Skeletal muscle satellite cell (primary cell): ENCODE results near the gene SPTBN2. TPM values are rescaled to one million over a fixed set of nuclear protein-coding genes. Genes with fewer than 3 reads are reported as not detected.

Experiments
- H3K27me3 ChIP-seq: 2 replicates; pipeline ENCODE4 v1.7.0; 2013; ENCODE audit warnings: low read length; ENCODE audit not compliant: control insufficient read depth, insufficient read depth
- H3K36me3 ChIP-seq: 2 replicates; pipeline ENCODE4 v1.7.0; 2013; ENCODE audit warnings: mild to moderate bottlenecking, control low read depth, low read length; ENCODE audit not compliant: insufficient read depth
- H3K4me1 ChIP-seq: 2 replicates; pipeline ENCODE4 v1.7.0; 2013; ENCODE audit warnings: low read length; ENCODE audit not compliant: control insufficient read depth, insufficient read depth
- H3K4me2 ChIP-seq: 2 replicates; pipeline ENCODE4 v1.7.0; 2013; ENCODE audit warnings: mild to moderate bottlenecking, low read length
- H3K4me3 ChIP-seq: 2 replicates; pipeline ENCODE4 v1.7.0; 2013; ENCODE audit warnings: low read length
- H3K9ac ChIP-seq: 2 replicates; pipeline ENCODE4 v1.7.0; 2013; ENCODE audit warnings: mild to moderate bottlenecking, low read depth, low read length, moderate library complexity
- H3K9me3 ChIP-seq: replicated peaks from 2 replicates; pipeline ENCODE4 v1.7.0; 2013; ENCODE audit warnings: mild to moderate bottlenecking, control low read depth, low read length
- total RNA-seq: library from RNA; depleted of rRNA; stranded (reverse); fragments of >200 nt; gene quantifications from 2 replicates; pipeline ENCODE4 v1.2.3, GENCODE V29; 2012; rRNA removed

The SPTBN2 gene
- total RNA-seq = 0.25 and 1.5 TPM in 2 replicates

DNA sequence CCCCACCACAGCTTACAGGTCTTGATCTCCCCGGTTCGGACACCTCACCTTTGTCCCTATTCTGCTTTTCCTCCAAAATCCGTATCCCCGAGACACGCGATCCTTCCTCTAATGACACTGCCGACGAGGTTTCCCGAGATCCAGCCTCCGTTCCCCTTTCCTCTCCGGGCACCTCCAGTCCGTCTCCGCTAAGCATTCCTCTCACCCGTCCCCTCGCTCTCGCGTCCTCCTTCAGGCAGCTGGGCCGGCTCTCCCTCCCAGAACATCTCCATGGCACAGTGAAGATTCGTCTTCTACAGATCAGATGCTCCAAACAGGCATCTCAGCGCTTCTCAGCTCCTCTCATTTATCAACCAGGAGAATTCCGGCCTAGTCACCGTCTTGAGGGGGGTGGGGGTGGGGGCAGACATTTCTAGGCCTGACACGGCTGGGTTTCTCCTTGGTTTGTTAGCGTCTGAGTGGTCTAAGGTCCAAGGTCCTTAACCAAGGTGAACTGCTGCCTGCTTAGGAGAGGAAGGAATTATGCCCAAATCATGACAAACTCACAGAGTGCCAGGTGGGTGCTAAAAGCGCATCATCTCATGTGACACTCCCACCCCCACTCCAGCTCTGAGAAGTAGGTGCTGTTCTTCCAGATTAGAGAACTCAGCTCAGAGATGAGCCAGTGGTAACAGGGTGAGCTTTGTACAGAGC, at the start of gene SPTBN2:
Gene SPTBN2 (minus strand): TSS at position 524 of the 693 bp plus-strand sequence. CDS start 7,976 bp downstream, outside the sequence.
- Histone ChIP-seq H3K9ac (no peak within 1 kb of the TSS), H3K36me3 (no peaks in the 10 kb centered on the region), H3K9me3 (no peaks in the 10 kb centered on the region), H3K27me3 (peaks cover 72% of the 10 kb centered on the region), H3K4me3 (peak within 1 kb of the TSS; percentile 60), H3K4me2 (peak within 1 kb of the TSS; percentile 75), H3K4me1 (peaks cover 10% of the 10 kb centered on the region)

DNA sequence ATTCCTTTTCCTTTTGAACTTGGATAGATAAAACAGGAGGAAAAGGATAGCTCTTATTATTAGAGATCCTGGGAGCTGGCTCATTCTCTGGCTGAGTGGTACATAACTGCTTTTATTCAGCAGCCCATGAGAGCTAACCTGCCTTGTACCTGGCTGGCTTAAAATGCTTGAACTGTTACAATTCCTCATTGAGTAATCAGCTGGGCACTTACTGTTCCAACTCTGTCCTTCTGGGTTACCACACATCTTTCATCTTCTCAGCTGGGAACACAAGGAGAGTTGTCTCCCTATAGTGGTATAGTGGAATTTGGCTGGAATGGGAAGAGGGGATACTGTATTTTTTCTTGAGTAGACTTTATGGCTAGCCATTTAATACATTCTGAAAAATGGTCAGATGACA, 39.8 kb upstream of the SPTBN2 start:
- no peaks in the 10 kb centered on the region for H3K27me3 ChIP-seq
- H3K4me3 ChIP-seq = no peak overlapping the region
- no peak overlapping the region for H3K4me2 ChIP-seq
- H3K9me3 ChIP-seq = no peaks in the 10 kb centered on the region
- no peaks in the 10 kb centered on the region for H3K36me3 ChIP-seq
- H3K9ac ChIP-seq = no peak overlapping the region
- no peaks in the 10 kb centered on the region for H3K4me1 ChIP-seq

DNA sequence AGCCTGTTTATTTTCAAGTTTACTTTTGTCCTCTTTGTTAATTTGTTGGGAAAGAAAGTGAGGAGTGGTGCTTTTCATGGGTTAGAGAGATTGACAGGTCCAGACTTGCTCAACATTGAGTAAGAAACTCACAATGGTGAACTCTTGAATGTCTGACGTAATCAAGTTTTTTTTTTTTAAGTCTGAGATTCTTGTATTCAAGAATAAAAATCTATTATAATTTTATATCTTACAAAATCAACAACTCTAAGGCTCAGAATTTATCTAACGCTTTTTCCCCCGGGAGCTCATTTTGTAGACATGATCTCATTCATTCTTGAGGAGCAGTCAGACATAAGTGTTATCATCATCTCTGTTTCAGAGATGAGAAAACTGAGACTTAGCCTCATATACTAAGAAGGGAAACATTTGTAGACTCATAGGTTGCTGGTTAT, 39.1 kb upstream of the SPTBN2 start:
- Histone ChIP-seq H3K4me2 (no peak overlapping the region), H3K4me1 (no peaks in the 10 kb centered on the region), H3K9me3 (no peaks in the 10 kb centered on the region), H3K9ac (no peak overlapping the region), H3K36me3 (no peaks in the 10 kb centered on the region), H3K27me3 (no peaks in the 10 kb centered on the region), H3K4me3 (no peak overlapping the region)

DNA sequence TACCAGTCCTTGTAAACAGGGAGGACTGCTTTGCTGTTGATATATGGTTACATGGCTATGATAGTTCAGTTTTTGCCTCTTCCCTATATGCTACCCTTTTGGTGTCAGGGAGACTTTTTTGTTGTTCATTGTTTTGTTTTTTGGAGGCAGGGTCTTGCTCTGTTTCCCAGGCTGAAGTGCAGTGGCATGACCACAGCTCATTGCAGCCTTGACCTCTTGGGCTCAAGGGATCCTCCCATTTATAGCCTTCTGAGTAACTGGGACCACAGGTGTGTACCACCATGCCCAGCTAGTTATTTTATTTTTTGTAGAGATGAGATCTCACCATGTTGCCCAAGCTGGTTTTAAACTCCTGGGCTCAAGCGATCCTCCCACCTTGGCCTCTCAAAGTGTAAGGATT, 38.6 kb upstream of the SPTBN2 start:
- Histone ChIP-seq H3K9me3 (no peaks in the 10 kb centered on the region), H3K4me2 (no peak overlapping the region), H3K4me1 (no peaks in the 10 kb centered on the region), H3K27me3 (no peaks in the 10 kb centered on the region), H3K9ac (no peak overlapping the region), H3K36me3 (no peaks in the 10 kb centered on the region), H3K4me3 (no peak overlapping the region)

DNA sequence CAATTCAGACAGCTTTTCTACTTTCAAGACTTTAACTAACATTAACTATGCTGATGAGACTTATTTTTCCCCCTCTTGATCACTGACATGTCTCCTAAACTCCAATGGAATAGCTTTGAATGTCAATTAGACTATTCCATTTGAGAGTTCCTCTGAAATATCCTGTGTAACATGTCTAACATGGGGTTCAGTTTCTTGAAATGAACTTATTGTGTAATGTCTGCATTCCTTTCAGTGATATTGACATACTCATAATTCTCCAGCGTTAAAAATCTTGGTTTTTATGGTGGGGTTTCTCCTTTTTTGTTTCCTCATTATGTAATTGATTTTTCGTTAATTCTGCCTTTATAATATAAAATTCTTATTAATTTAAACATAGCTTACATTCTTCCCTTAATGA, 37.7 kb upstream of the SPTBN2 start:
- Histone ChIP-seq H3K9ac (no peak overlapping the region), H3K4me1 (no peaks in the 10 kb centered on the region), H3K27me3 (no peaks in the 10 kb centered on the region), H3K4me2 (no peak overlapping the region), H3K36me3 (peaks cover 2% of the 10 kb centered on the region), H3K9me3 (no peaks in the 10 kb centered on the region), H3K4me3 (no peak overlapping the region)

DNA sequence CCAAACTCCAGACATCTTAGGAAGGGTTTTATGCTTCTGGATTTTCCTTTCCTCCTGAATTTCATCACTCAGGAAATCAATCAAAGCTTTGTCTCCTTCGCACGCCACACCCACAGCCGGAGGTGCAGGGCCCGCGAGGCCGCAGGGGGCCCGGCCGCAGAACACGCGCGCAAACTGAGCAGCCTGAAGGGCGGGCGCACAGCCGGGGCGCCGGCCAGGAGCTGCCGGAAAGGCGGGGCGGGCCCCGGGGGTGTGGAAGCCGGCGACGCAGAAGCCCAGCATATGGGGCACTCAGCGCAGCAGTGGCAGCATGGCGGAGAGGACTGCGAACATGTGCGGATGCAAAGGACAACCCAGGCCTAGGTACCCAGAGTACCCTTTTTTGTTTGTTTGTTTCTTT, 33.1 kb upstream of the SPTBN2 start:
- Histone ChIP-seq H3K4me1 (no peaks in the 10 kb centered on the region), H3K36me3 (peaks cover 5% of the 10 kb centered on the region), H3K4me2 (no peak overlapping the region), H3K4me3 (no peak overlapping the region), H3K27me3 (no peaks in the 10 kb centered on the region), H3K9ac (no peak overlapping the region), H3K9me3 (no peaks in the 10 kb centered on the region)

DNA sequence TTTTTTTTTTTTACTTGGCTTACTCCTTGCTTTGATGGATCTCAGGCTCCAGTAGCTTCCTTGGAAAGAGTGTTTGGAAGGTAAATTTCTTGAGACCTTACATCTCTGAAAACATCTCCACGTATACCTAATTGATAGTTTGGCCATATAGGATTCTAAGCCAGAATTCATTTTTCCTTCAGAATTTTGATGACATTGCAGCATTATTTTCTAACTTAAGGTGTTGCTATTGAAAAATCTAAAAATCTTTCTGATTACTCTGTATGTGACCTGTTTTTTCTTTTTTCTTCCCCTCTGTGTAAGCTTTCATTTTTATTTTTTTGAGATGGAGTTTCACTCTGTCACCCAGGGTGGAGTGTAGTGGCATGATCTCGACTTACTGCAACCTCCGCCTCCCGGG, 23.1 kb upstream of the SPTBN2 start:
- H3K27me3 ChIP-seq = no peaks in the 10 kb centered on the region
- H3K4me1 ChIP-seq = no peaks in the 10 kb centered on the region
- H3K4me2 ChIP-seq = no peak overlapping the region
- no peak overlapping the region for H3K4me3 ChIP-seq
- H3K36me3 ChIP-seq = no peaks in the 10 kb centered on the region
- H3K9me3 ChIP-seq = no peaks in the 10 kb centered on the region
- no peak overlapping the region for H3K9ac ChIP-seq

DNA sequence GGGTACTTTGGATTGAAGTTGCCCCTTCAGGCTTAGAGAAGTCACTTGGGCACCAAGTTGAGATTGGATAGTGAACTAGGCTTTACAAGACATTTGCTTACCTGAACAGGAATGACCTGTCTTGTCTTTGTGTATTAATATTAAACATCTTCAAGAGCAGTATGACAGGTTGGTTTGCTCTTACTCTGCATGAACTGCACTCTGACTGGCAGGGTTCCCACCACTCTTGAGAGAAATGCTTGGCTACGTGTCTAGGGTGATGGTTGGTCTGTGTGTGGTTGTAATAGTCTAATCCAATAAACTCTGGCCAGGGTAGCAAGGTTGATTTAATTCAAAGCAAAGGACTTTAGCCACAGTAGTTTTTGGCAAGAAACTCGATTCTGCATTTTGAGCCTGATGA, 20.1 kb upstream of the SPTBN2 start:
- Histone ChIP-seq H3K36me3 (no peaks in the 10 kb centered on the region), H3K9me3 (no peaks in the 10 kb centered on the region)

DNA sequence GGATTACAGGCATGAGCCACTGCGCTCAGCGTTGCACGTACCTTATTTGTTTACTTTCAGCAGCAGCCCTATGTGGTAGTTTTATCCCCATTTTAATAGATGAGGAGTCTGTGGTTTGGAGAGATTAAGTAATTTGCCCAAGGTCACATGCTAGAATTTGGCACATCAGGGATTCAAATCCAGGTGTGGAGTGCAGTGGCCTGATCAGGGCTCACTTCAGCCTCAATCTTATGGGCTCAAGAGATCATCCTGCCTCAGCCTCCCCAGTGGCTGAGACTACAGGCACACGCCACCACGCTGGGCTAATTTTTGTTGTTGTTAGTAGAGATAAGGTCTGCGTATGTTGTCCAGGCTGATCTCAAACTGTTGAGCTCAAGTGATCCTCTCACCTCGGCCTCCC, 18.5 kb upstream of the SPTBN2 start:
- H3K36me3 ChIP-seq = no peaks in the 10 kb centered on the region
- peak overlapping the region; percentile 2 for H3K4me2 ChIP-seq
- peaks cover 7% of the 10 kb centered on the region for H3K4me1 ChIP-seq
- H3K9me3 ChIP-seq = no peaks in the 10 kb centered on the region
- no peak overlapping the region for H3K4me3 ChIP-seq
- H3K27me3 ChIP-seq = no peaks in the 10 kb centered on the region
- H3K9ac ChIP-seq = no peak overlapping the region

More for the DNA sequence above, 20.1 kb upstream of the SPTBN2 start:
- Histone ChIP-seq H3K27me3 (no peaks in the 10 kb centered on the region), H3K4me2 (no peak overlapping the region), H3K4me1 (peaks cover 4% of the 10 kb centered on the region), H3K4me3 (no peak overlapping the region), H3K9ac (no peak overlapping the region)

DNA sequence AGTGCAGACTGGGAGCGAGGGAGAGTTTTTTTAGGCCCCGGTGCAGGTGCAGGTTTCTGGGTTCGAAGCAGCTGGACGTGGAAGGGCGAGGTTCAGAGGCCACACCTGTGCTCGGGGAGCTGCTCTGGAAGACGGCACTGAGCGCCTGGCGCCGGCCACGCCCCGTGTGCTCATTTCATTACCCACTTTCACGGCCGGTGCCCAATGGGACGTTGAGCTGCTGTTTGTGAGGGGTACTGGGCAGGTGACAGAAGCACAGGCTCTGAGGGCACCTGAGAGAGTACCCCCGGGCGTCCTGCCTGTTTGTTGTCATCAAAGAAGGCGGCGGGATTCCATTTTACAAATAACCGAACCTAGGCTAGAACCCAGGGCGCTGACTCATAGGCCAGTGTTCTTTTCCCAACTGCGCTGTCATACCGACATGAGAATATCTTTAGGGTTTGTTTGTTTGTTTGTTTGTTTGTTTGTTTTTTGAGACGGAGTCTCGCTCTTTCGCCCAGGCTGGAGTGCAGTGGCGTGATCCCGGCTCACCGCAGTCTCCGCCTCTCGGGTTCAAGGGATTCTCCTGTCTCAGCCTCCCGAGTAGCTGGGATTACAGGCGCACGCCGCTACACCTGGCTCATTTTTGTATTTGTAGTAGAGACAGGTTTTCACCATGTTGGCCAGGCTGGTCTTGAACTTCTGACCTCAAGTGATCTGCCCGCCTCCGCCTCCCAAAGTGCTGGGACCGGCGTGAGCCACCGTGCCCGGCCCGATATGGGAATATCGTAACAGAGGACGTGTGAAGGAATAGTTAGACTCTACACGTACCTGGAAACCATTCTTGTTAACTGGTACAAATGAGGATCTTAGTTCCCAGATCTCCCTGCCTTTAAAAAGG, 16.6 kb upstream of the SPTBN2 start:
- Histone ChIP-seq H3K9ac (peak overlapping the region; percentile 91), H3K27me3 (no peaks in the 10 kb centered on the region), H3K9me3 (no peaks in the 10 kb centered on the region), H3K4me3 (peak overlapping the region; percentile 99), H3K4me2 (peak overlapping the region; percentile 98), H3K4me1 (peaks cover 7% of the 10 kb centered on the region), H3K36me3 (no peaks in the 10 kb centered on the region)

DNA sequence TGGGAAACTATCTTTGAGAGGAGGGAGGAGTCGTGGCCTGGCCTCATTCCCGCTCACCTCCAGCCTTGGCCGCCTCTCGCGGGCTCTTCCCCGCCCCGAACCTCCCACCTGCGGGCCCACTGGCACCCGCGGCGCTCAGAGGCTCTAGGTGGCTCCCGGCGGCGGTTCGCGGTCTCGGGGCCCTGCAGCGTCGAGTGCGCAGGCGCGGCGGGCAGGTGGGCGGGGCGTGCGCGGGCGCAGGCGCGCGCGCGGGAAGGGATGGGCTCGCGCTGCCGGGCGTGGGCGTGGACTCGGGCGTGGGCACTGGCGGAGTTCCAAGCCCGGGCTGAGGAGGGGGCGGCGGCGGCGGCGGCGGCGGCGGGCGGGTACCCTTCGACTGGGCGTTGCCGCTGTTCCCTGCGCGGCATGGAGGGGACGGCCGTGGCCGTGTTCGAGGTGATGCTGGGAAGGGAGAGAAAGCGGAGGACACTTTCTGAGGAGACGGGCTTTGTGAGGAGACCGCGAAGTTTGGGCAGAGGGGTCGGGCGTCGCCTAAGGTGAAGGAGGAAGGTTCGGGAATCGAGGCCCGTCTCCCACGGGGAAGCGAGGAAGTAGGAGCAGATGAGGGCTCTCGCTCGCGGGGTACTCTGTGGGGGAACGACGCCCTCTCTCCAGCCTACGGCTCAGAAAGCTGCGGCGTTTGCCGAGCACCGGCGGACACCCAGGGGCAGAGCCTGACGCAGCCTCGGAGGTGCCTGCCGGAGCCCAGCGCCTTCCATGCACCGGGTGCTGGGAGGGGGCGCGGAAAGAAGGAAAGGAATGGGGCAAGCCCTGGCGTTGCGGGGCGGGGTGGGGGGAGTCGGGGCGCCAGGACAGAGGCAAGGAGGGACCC, 15.7 kb upstream of the SPTBN2 start:
- Histone ChIP-seq H3K4me1 (peaks cover 15% of the 10 kb centered on the region), H3K27me3 (no peaks in the 10 kb centered on the region), H3K4me2 (peak overlapping the region; percentile 98), H3K4me3 (peak overlapping the region; percentile 99), H3K9me3 (no peaks in the 10 kb centered on the region), H3K36me3 (no peaks in the 10 kb centered on the region), H3K9ac (peak overlapping the region; percentile 91)
